Right ventricle myocardium superior (tissue), 1 donor: ENCODE results near the gene ARL13B. TPM values are rescaled to one million over a fixed set of nuclear protein-coding genes. Genes with fewer than 3 reads are reported as not detected.
A peak's percentile ranks its signal among the peaks of the same experiment; 100 is the strongest.

ENCODE experiments used
- ATAC-seq: fragments of 200-7000 bp; cut with Tn5 transposase; one replicate; pipeline ENCODE4 v1.9.1; 2020; ENCODE audit warnings: mild to moderate bottlenecking; ENCODE audit not compliant: poor library complexity
- DNase-seq: peaks from one replicate; pipeline ENCODE4 v3.0.0-alpha.2; 2020
- intact Hi-C: fragments of 100-400 bp; cut with DNase I; formaldehyde crosslinking; loops from one replicate; pipeline ENCODE4 v1.11.2; 2022
- total RNA-seq: library from RNA; stranded (reverse); fragmentation: NEBNext Ultra II Directional; extraction: Animal tissue kit (Norgen Biotek cat#: 25700); gene quantifications from one replicate; pipeline ENCODE4 v1.2.1, GENCODE V29; 2021
- donor health status: DM: no; HTN: yes; CAD: no; lungs with severe emphysema.

Gene ARL13B
- total RNA-seq, 1 donor from 2014 or later: 3.0 TPM

DNA sequence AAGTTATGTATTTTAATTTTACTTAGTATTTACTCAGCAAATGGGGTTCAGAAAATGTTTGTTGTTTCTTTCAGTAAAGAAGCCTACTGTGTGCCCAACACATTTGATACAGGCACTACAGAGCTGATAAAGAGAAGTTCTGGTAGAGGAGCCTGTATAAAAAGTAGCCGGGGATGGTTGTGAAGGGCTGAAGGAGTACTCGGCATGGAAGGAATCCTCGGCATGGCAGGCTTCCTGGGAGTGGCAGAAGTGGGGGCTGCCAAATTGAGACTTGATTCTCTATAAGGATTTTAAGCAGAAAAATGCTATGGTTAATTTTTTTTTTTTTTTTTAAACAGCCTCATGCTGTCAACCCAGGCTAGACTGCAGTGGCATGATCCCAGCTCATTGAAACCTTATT lies 9.3 kb downstream of the ARL13B start:
- ATAC-seq: no peak

DNA sequence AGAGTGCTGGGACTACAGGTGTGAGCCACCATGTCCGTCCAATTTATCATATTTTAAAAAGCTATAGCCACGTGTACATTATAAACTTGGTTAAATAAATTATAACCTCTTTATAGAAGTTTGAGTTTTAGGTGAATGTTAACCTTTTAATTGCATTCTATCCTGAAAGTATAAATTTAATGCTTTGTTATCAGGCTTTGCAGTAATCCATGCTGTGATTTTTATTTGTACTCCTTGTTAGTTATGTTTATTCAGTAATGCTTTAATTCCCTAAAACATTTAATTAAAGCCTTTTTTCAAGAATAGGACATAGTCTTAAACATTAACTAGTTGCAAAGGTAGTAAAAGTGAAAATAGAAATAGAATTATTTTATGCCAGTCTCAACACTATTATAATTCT lies 11.7 kb downstream of the ARL13B start:
- intact Hi-C loops: no loop called here
- ATAC-seq (no peak), DNase-seq (no peak)

More for the DNA sequence above, 9.3 kb downstream of the ARL13B start:
- intact Hi-C loops: no loop called here
- no peak for DNase-seq

DNA sequence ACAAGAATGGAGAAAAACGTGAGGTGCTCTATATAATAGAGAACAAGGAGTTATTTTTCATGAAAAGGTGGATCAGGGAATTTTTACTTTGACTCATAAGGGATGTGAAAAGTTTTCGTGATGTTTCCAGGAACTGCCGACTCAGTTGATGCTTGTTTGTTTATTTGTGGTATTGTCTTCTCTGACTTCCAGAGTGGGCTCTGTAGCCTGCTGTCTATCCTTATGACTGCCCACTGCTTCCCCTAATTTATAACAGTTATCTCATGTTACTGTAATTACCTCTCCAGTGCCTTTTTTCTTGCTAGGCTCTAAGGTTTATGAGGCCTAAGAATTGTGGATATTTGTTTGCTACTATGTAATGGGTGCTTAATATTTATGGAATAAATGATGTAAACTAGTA lies 12.3 kb downstream of the ARL13B start:
- ATAC-seq: no peak
- DNase-seq: no peak
- intact Hi-C loops: no loop called here

DNA sequence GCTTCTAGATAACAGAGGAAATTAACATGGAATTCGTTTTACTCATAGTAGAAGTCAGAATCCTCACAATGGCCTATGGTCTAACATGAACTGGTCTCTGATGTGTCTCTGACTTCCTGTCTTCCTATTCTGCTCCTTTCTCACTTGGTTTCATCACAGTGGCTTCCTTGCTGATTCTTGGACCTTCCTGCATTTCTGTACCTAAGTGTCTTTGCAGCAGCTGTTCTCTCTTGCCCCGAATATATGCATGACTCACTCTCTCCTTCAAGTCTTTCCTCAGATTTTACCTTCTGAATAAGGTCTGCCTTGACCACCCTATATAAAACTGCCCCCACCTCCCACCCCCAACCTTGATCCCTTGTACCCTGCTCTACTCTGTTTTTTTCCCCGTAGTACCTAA lies 14.1 kb downstream of the ARL13B start:
- DNase-seq: no peak
- no peak for ATAC-seq
- intact Hi-C loops: no loop called here

DNA sequence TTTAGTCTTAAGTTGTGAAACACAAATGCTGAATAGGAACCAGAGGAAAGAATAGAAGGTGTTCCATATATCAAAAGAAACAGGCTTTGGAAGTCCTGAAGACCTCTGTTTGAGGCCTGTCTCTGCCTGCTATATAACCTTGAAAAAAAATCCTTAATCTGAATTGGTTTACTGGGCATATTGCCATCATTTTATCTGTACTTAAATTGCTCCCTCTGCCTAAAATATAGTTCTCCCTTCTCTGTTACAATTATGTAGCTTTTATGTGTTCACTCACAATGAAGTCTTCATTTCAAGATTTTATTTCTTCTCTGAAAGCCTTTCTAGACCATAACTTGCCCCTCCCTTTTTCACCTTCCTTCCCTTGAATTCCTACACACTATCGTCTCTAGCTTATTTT lies 21.2 kb downstream of the ARL13B start:
- ATAC-seq (peak; percentile 22), DNase-seq (no peak)
- intact Hi-C loops: loop anchor here (5.0 kb wide), 1 partner anchor 61 kb away; the partner anchor contains the start of genes DHFR2 and NSUN3

DNA sequence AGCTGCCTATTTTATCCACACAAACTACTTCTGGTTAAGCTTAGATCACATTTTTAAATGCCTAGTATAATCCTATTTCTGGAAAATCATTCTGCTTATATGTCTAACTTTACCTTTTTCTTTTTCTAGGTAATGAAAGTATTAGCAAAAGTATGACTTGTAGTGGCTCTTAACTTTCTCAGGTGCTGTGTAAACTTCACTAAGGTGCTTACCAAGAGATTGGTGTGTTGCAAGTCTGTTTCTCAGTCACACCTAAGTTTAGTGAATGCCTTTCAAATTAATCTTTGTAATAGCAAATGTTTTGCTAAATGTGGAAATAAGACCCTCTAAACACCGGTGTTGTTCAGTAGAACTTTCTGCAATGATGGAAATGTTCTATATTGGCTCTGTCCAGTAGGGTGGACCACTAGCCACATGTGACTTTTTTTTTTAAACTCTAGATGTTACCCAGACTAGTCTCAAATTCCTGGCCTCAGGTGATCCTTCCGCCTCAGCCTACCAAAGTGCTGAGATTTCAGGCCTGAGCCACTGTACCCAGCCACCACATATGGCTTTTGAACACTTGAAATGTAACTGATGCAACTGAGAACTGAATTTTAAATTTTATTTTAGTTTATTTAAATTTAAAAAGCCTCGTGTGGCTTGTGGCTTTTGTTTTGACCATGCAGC lies 22.0 kb downstream of the ARL13B start:
- DNase-seq (no peak), ATAC-seq (no peak)
- intact Hi-C loops: loop anchor here (5.0 kb wide), 1 partner anchor 60 kb away; the partner anchor contains the start of genes DHFR2 and NSUN3

DNA sequence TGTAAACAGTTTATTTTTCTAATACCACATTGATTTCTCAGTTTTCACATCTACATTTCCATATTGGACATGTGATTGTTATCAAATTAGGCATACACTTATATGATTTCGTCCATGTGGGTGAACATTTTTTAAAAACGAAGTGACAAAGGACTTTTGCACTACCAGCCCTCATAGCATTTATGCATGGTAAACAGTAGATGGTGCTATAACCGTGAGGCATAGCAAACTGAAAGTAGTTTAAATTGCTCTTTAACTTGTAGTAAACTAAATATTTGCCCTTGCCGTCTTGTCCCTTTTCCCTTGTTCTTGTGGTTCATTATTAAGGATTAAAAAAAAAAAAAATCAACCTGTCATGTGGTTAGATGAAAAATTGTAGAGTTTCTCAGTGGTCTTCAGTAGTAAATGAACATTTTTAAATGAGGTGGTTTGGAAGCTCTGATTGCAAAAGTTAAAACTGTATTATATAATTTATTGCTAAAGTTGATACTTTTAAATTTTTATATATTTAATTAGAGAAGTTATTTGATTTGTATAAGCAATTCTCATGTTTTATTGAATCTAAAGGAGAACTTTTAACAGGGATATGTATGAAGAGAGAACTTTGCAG lies 24.5 kb downstream of the ARL13B start:
- intact Hi-C loops: loop anchor here (5.0 kb wide), 1 partner anchor 58 kb away; the partner anchor contains the start of genes DHFR2 and NSUN3
- DNase-seq (no peak), ATAC-seq (peak; percentile 87)

DNA sequence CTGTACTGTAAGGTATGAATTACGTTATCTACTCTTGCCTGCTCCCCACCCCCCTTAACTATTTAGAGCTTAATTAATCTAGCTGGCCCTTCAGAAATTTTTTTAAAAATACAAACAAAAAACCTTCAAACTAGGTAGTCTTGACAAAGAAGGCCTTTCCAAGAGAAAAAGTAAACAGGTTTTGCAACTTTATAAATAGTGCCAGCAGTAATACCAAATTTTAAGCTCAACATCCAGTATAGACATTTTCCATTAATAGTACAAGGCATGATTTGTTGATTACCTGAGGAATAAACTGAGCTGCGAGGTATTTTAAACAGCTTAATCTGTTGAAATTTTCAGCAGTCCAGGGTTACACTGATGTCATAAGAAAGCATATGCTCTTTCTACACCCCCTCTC lies 28.3 kb downstream of the ARL13B start:
- intact Hi-C loops: no loop called here

DNA sequence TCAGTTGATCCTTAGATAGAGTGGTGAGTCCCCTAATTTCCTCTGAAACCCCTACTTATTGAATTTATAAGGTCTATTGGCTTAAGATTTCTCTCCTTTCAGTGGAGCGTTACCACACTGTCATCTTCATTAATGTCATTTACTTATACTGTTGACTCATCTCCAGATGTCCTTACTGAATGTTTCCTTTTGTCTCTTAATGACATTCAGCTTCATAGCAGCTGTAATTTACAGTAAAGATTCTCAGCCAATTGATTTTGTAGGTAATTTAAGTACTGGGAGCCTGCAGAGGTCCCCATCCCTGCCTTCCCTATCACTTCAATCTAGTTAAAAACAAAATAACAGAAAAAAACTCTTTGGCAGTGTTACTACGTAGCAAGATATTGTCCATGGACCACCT lies 29.7 kb downstream of the ARL13B start:
- intact Hi-C loops: no loop called here
- DNase-seq (no peak), ATAC-seq (no peak)

More for the DNA sequence above, 28.3 kb downstream of the ARL13B start:
- no peak for DNase-seq
- no peak for ATAC-seq

DNA sequence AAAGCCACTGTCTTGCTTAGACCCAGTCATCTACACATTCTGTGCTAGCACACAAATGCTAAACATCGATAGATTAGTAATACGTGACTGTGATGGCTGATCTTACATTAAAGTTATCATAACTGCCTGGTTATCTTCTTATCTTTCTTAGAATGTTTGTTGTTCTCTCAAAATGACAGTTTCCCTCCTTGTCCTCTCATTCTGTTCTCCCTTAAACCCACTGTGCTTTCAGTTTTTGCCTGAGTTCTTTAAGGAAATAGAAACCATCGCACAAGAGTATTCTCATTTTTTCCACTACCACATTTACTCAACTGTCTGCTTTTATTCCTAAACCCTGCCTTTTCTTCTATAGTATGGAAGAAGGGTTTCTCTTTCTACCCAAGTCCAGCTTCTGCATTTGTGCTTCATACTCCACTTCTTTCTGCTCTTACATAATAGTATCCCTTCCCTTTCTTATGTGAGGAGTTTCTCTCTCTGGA lies 31.3 kb downstream of the ARL13B start:
- ATAC-seq: no peak
- DNase-seq: no peak
- intact Hi-C loops: no loop called here

DNA sequence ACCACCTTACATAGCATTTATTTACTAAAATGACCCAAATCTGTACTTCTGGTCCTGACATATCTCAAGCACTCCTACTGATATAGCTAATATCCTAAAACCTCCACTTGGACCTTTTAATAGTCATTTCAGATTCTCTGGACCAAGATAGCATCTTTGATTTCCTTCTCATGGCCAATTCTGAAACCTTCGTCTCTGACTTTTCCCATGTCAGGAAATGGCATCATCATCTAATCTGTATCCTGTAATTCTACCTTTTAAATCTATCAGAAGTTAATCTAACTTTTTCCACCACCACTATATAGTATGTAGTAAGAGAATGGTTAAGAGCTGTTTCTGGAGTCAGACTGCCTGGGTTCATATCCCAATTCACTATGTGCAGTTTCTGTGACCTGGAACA lies 32.2 kb downstream of the ARL13B start:
- ATAC-seq (no peak), DNase-seq (no peak)
- intact Hi-C loops: no loop called here

DNA sequence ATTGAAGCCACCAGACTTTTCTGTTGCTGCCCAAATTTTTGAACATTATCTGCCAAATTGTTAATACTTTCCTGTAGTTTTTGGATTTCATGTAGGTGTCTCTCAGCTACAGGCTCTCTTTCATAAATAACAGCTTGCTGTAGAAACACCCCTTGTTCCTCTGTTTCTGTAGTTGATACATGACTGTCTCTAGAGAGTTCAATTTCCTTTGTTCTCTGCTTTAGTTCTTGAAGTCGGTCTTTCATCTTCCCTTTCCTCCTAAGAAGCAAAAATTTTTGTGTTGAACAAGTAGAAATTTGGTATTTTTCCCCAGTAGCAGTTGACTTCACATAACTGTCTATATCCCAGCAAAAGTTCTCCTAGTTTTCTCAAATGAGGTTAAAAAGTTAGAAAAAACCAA lies 35.1 kb downstream of the ARL13B start:
- ATAC-seq: no peak
- DNase-seq: no peak

DNA sequence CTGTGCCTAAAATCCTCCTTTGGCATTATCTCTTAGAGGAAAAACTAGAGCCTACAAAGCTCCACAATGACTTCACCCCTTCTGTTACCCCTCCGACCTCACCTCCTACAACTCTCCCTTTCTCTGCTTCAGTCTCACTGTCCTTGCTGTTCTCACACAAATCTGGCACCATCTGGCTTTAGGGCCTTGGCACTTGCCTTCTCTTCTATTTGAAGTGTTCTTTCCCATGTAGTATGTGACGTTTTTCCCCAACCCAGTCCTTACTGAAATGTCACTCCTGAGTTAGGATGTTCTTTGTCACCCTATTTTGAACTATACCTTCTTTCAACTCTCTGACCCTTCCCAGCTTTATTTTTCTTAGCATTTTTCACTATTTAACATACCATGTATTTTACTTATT lies 39.7 kb downstream of the ARL13B start:
- intact Hi-C loops: no loop called here
- ATAC-seq (no peak), DNase-seq (no peak)

More for the DNA sequence above, 35.1 kb downstream of the ARL13B start:
- intact Hi-C loops: no loop called here

DNA sequence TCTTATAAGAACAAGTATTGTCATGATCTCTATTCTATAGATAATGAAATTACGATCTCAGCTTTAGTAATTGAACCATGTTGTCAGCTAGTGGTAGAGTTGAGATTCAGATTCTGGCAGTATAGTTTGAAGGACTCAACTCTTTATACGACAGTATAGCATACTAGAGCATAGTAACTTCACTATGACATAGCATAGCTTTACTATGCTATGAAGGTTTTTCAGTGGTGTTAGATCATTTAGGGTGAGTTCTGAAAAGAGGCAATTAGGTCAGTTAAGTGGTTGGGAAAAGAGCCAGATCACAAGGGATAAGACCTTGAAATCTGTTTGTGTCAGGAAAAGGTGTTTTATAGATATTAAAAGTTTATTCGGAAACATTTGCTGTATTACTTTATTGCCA lies 40.3 kb downstream of the ARL13B start:
- DNase-seq (no peak), ATAC-seq (no peak)
- intact Hi-C loops: no loop called here

DNA sequence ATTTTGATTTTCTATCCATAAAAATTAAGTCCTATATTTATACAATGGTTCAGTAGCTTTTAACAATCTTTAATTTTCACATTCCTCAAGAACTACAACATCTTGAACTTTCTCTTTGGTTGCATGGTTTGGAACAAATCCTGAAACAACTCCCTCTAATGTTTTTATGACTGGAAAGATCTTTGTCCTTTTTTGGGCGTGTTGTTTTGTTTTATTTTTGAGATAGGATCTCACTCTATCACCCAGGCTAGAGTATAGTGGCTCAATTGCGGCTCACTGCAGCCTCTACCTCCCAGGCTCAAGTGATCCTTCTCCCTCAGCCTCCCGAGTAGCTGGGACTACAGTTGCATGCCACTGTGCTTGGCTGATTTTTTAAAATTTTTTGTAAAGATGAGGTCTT lies 44.4 kb downstream of the ARL13B start:
- no peak for ATAC-seq
- intact Hi-C loops: no loop called here
- DNase-seq: no peak

DNA sequence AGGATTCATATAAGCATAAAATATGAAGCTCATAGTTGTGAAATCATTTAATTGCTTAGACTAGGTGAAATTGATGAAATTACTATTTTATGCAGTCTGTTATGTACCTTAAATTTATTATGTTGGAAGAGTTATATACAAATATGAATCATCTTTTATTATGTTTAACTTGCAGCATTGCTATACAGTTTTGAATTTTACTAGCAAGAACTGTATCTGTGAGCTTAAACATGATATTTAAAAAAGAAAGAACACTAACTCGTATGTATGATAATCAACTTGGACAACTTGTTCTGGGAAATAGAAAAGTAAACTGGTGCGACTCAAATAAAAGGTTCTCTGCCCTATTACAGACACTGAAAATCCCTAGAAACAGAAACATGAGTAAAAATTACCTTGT lies 46.7 kb downstream of the ARL13B start:
- no peak for ATAC-seq
- DNase-seq: no peak
- intact Hi-C loops: no loop called here

DNA sequence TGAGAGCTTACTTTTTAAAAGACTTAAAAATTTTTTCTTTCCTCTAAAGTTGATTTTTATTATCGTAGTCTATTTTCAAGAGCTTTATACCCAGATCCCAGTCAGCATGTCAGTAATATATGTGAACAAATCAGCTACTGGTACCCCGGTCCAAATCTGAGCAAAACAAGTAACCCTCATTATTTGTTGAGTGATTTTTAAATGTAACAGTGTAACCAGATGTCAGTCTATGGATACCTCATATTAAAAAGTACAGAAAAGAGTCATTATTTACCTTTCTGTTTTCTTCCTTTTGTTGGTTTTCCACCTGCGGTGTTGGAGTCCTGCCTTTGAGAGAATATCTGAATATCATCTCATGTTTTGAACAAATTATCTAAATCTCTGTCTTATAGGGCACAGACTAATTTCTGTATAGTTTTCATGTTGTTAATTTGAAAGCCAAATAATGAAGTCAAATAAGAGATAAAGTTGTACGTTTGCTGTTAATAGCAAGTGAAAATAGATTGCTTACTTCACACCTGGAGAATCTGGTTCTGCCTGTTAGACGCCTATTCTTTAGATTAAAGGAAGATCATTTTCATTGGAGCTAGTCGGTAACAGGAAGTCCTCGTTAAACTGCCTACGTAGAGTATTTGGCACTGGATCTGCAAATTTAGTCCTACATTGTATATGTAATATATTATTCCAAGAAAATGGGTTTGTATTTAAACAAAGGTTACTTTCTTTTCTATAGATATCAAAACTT lies 48.3 kb downstream of the ARL13B start, which contains the start of gene STX19:
TSS of gene STX19 (minus strand) at position 505 of the 745 bp plus-strand sequence. CDS start 13,328 bp downstream, outside the sequence.
- no peak for ATAC-seq
- intact Hi-C loops: no loop called here

DNA sequence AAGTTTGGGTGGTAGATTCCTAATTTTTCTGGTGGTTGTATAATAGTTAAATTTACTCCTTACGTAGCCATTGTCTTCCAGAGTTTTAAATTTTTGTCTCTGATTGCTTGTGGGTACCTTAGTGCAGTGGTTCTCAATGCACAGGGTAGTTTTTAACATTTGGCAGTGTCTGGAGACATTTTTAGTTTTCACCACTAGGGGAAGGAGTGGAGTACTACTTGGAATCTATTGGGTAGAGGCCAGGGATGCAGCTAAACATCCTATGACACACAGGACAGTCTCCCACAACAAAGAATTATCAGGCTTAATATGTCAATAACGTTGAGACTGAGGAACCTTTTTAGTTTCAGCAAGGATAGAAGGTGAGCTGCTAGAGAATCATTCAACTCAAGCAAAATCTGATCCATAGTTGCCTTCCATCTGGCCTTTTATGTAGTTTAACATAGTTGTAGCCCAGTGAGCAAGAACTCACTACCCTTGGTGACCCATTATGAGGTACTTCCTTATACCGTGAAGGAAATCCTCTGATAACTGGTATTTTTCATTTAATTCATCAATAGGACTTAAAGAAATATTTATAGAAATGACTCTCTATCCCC lies 57.1 kb downstream of the ARL13B start:
- ATAC-seq (no peak), DNase-seq (no peak)
- intact Hi-C loops: no loop called here

More for the DNA sequence above, 48.3 kb downstream of the ARL13B start, which contains the start of gene STX19:
- DNase-seq: no peak

DNA sequence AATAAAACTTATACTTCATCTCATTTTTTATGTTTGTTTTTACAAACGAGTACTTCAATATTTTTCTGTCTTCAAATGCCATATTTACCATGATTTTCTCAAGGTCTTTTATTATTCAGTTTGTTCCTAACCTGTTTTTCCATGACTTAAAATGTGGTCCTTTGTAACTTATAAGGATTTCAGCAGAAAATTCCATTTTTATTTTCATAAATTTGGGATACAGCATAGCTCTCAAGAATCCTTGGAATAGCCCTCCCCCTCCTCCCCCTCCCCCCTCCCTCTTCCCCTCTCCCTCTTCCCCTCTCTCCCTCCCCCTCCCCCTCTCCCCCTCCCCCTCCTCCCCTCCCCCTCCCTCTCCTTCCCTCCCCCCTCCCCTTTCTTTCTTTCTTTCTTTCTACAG lies 63.3 kb downstream of the ARL13B start:
- no peak for ATAC-seq
- no peak for DNase-seq
- intact Hi-C loops: no loop called here
